Measurements from ENCODE around the gene UBAP2. TPM values are rescaled to one million over a fixed set of nuclear protein-coding genes. Genes with fewer than 3 reads are reported as not detected.
"Not testable (repeated sequence)": the region's sequence is repeated elsewhere in the genome, so short reads cannot be mapped to it uniquely, and the experiment has no call there.

UBAP2 gene
- total RNA-seq, 3 donors from 2014 or later (not counting 1 experiment from before 2014, with no cell fraction given) = 30.2 to 34.4 (median 31.1) TPM

GRCh38 chr9:34032631-34033030, 16.1 kb downstream of the UBAP2 start:
- Mint-ChIP-seq H3K27ac (no peak overlapping the region), H3K9me3 (no peaks in the 10 kb centered on the region), H3K36me3 (no peaks in the 10 kb centered on the region), H3K4me1 (peaks cover 5 to 17% of the 10 kb centered on the region in 2 donors), H3K27me3 (ENCODE audit: low read depth in 2 of 2) (no peaks in the 10 kb centered on the region), H3K4me3 (no peak overlapping the region)
- H3K27me3 ChIP-seq (ENCODE audit: control insufficient read depth, insufficient read depth, low read length) = no peaks in the 10 kb centered on the region
- H3K36me3 ChIP-seq (ENCODE audit: control insufficient read depth, insufficient read depth, low read length) = peaks cover 4% of the 10 kb centered on the region
- TF ChIP-seq CTCF (IDR thresholded peaks at IDR 0.05) = no peak
- H3K9me3 ChIP-seq (ENCODE audit: control insufficient read depth, insufficient read depth, low read length) = no peaks in the 10 kb centered on the region
- H3K4me1 ChIP-seq (ENCODE audit: control insufficient read depth, insufficient read depth, low read length) = no peaks in the 10 kb centered on the region
- intact Hi-C loops (cut with micrococcal nuclease) = no loop called here
- no peak overlapping the region for H3K4me3 ChIP-seq (ENCODE audit: low read length)
- DNase-seq = no peak
- no peak overlapping the region for H3K27ac ChIP-seq (ENCODE audit: low read length)
- ATAC-seq = no peak
- 100% methylated on average over 7 of the region's 7 CpGs for WGBS (ENCODE audit: insufficient coverage)

- Mint-ChIP-seq H3K4me3 (no peak overlapping the region), H3K4me1 (peaks cover 17 to 19% of the 10 kb centered on the region in 2 donors), H3K27ac (no peak overlapping the region), H3K9me3 (no peaks in the 10 kb centered on the region), H3K36me3 (no peaks in the 10 kb centered on the region), H3K27me3 (ENCODE audit: low read depth in 2 of 2) (no peaks in the 10 kb centered on the region)
- TF ChIP-seq CTCF (IDR thresholded peaks at IDR 0.05) = no peak
- 99% methylated on average over 10 of the region's 11 CpGs for WGBS (ENCODE audit: insufficient coverage)
- Histone ChIP-seq H3K4me1 (ENCODE audit: control insufficient read depth, insufficient read depth, low read length) (no peaks in the 10 kb centered on the region), H3K4me3 (ENCODE audit: low read length) (no peak overlapping the region), H3K9me3 (ENCODE audit: control insufficient read depth, insufficient read depth, low read length) (no peaks in the 10 kb centered on the region), H3K27me3 (ENCODE audit: control insufficient read depth, insufficient read depth, low read length) (no peaks in the 10 kb centered on the region), H3K27ac (ENCODE audit: low read length) (no peak overlapping the region), H3K36me3 (ENCODE audit: control insufficient read depth, insufficient read depth, low read length) (peaks cover 4% of the 10 kb centered on the region)
- intact Hi-C loops (cut with micrococcal nuclease) = no loop called here
- ATAC-seq (no peak), DNase-seq (no peak)
Measured at GRCh38 chr9:34027845-34028574, 20.7 kb downstream of the UBAP2 start.

DNA sequence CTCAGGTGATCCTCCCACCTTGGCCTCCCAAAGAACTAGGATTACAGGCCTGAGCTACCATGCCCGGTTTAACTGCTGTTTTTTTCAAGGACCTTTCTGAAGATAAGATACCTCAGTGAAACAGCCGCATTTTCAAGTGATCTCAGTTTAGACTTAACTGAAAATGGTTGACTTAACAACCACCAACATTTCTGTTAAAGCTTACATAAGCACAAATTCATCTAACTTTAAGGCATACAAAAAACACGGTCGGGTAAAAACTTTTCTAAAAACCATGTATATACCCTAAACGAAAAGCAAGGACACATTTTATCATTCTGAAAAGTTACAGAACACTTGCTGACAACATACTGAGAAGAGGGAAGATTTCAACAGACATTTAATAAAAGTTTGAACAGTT, 22.9 kb downstream of the UBAP2 start:
- Mint-ChIP-seq H3K4me3 (no peak overlapping the region), H3K27me3 (ENCODE audit: low read depth in 2 of 2) (no peaks in the 10 kb centered on the region), H3K36me3 (no peaks in the 10 kb centered on the region), H3K9me3 (no peaks in the 10 kb centered on the region), H3K27ac (peak overlapping the region in 1 of 2 donors; percentile 27), H3K4me1 (peaks cover 9 to 14% of the 10 kb centered on the region in 2 donors)
- no peak for ATAC-seq
- TF ChIP-seq CTCF (IDR thresholded peaks at IDR 0.05) = no peak
- WGBS (ENCODE audit: insufficient coverage) = 94% methylated on average over 2 of the region's 5 CpGs
- intact Hi-C loops (cut with micrococcal nuclease) = no loop called here
- Histone ChIP-seq H3K4me1 (ENCODE audit: control insufficient read depth, insufficient read depth, low read length) (no peaks in the 10 kb centered on the region), H3K27ac (ENCODE audit: low read length) (no peak overlapping the region), H3K36me3 (ENCODE audit: control insufficient read depth, insufficient read depth, low read length) (peaks cover 4% of the 10 kb centered on the region), H3K9me3 (ENCODE audit: control insufficient read depth, insufficient read depth, low read length) (no peaks in the 10 kb centered on the region), H3K4me3 (ENCODE audit: low read length) (no peak overlapping the region), H3K27me3 (ENCODE audit: control insufficient read depth, insufficient read depth, low read length) (no peaks in the 10 kb centered on the region)
- no peak for DNase-seq

- no peak for TF ChIP-seq CTCF (IDR thresholded peaks at IDR 0.05)
- no peak overlapping the region for H3K4me3 ChIP-seq (ENCODE audit: low read length)
- intact Hi-C loops (cut with micrococcal nuclease) = no loop called here
- WGBS (ENCODE audit: insufficient coverage) = no CpG with 5 or more reads among the region's 1 CpG
- H3K4me3 Mint-ChIP-seq = no peak overlapping the region
- no peaks in the 10 kb centered on the region for H3K27me3 Mint-ChIP-seq (ENCODE audit: low read depth in 2 of 2)
- peaks cover 9 to 14% of the 10 kb centered on the region in 2 donors for H3K4me1 Mint-ChIP-seq
- H3K36me3 ChIP-seq (ENCODE audit: control insufficient read depth, insufficient read depth, low read length) = peaks cover 4% of the 10 kb centered on the region
- no peaks in the 10 kb centered on the region for H3K27me3 ChIP-seq (ENCODE audit: control insufficient read depth, insufficient read depth, low read length)
- H3K4me1 ChIP-seq (ENCODE audit: control insufficient read depth, insufficient read depth, low read length) = no peaks in the 10 kb centered on the region
- no peak for DNase-seq
- peak overlapping the region in 1 of 2 donors; percentile 8 for H3K27ac Mint-ChIP-seq
- no peaks in the 10 kb centered on the region for H3K9me3 ChIP-seq (ENCODE audit: control insufficient read depth, insufficient read depth, low read length)
- H3K27ac ChIP-seq (ENCODE audit: low read length) = no peak overlapping the region
- no peaks in the 10 kb centered on the region for H3K36me3 Mint-ChIP-seq
- no peak for ATAC-seq
- H3K9me3 Mint-ChIP-seq = no peaks in the 10 kb centered on the region
Measured at GRCh38 chr9:34025062-34025461, 23.6 kb downstream of the UBAP2 start.

DNA sequence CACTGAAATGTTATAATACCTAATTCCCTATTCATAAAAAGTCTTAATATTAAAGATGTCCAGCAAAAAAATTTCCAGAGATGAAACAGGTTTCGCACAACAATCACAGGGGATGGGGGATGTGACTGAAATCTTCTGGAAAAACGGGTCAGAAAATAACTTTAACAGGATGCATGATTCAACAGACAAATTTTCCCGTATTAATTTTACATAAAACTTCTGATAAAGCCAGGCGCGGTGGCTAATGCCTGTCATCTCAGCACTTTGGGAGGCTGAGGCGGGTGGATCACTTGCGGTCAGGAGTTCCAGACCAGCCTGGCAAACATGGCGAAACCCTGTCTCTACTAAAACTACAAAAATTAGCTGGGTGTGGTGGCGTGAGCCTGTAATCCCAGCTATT, 24.2 kb downstream of the UBAP2 start:
- not testable (repeated sequence) for H3K27ac Mint-ChIP-seq, DNase-seq

More for the DNA sequence above, 24.2 kb downstream of the UBAP2 start:
- H3K4me3 Mint-ChIP-seq; H3K27me3 Mint-ChIP-seq (ENCODE audit: low read depth in 2 of 2); H3K36me3 Mint-ChIP-seq; H3K4me1 ChIP-seq (ENCODE audit: control insufficient read depth, insufficient read depth, low read length); H3K27me3 ChIP-seq (ENCODE audit: control insufficient read depth, insufficient read depth, low read length); H3K4me3 ChIP-seq (ENCODE audit: low read length); H3K9me3 Mint-ChIP-seq; H3K9me3 ChIP-seq (ENCODE audit: control insufficient read depth, insufficient read depth, low read length); intact Hi-C loops (cut with micrococcal nuclease); ATAC-seq; H3K27ac ChIP-seq (ENCODE audit: low read length); H3K36me3 ChIP-seq (ENCODE audit: control insufficient read depth, insufficient read depth, low read length): not testable (repeated sequence)
- WGBS (ENCODE audit: insufficient coverage) = 96% methylated on average over 9 of the region's 9 CpGs
- peaks cover 9 to 14% of the 10 kb centered on the region in 2 donors for H3K4me1 Mint-ChIP-seq

All from natural killer cell (primary cell).